ENCODE measurements around the gene CCDC8.

DNA sequence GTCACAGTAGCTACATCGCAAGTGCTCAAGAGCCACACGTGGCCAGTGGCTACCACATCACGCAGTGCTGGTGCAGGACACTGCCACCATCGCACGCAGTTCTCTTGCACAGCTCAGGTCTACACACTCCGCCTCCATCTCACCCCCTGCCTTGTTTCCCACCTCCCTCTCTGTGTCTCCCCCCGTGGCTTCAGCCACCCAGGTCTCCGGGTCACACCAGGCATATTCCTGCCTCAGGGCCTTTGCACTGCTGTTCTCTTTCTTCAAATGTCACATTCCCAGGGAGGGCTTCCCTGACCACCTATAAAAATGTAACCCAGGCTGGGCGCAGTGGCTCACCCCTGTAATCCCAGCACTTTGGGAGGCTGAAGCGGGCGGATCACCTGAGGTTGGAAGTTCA lies 10.6 kb downstream of the CCDC8 start:
- TF ChIP-seq, protein P1, sequence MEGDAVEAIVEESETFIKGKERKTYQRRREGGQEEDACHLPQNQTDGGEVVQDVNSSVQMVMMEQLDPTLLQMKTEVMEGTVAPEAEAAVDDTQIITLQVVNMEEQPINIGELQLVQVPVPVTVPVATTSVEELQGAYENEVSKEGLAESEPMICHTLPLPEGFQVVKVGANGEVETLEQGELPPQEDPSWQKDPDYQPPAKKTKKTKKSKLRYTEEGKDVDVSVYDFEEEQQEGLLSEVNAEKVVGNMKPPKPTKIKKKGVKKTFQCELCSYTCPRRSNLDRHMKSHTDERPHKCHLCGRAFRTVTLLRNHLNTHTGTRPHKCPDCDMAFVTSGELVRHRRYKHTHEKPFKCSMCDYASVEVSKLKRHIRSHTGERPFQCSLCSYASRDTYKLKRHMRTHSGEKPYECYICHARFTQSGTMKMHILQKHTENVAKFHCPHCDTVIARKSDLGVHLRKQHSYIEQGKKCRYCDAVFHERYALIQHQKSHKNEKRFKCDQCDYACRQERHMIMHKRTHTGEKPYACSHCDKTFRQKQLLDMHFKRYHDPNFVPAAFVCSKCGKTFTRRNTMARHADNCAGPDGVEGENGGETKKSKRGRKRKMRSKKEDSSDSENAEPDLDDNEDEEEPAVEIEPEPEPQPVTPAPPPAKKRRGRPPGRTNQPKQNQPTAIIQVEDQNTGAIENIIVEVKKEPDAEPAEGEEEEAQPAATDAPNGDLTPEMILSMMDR (IDR thresholded peaks at IDR 0.05), result no peak
- no peak for TF ChIP-seq EP300 (IDR thresholded peaks at IDR 0.05)
